Coronary artery (tissue), 2 donors: ENCODE data around the gene CDKL5.

Source experiments
- DNase-seq: peaks from one replicate; pipeline ENCODE4 v3.0.0-alpha.2; 2017; ENCODE audit warnings: low spot score
- H3K27ac ChIP-seq, 2 donors: fragments of 200-600 bp; sonication (generic); one replicate each; pipeline ENCODE4 v1.5.1; 2016 to 2019
- H3K4me3 ChIP-seq: fragments of 200-600 bp; sonication (generic); 2 replicates; pipeline ENCODE4 v1.5.1; 2016; ENCODE audit warnings: mild to moderate bottlenecking, moderate library complexity
- TF ChIP-seq, protein P1 (sequence below): fragments of 200-600 bp; sonication (generic); IDR thresholded peaks from one replicate; pipeline ENCODE4 v1.5.1; 2019; ENCODE audit warnings: antibody characterized with exemption

The CDKL5 gene

DNA sequence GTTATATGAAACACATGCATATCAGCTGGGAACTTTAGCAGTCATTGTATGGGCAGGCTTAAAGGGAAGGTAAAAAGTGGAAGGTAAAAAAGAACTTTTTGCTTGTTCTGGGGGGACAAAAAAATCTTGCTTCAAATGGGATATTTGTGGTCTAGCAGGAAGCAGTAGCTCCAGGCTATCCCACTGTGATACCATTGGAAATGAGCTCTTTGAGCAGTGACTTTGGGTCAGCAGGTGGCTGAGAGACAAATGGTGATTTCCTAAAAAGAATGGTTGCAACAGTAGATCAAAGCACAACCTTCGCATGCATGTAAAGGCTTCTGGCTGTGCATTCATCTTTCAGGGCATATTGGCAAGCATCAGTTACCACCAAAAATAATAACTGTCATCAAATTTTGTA, 140.3 kb downstream of the CDKL5 start:
- TF ChIP-seq, protein P1, sequence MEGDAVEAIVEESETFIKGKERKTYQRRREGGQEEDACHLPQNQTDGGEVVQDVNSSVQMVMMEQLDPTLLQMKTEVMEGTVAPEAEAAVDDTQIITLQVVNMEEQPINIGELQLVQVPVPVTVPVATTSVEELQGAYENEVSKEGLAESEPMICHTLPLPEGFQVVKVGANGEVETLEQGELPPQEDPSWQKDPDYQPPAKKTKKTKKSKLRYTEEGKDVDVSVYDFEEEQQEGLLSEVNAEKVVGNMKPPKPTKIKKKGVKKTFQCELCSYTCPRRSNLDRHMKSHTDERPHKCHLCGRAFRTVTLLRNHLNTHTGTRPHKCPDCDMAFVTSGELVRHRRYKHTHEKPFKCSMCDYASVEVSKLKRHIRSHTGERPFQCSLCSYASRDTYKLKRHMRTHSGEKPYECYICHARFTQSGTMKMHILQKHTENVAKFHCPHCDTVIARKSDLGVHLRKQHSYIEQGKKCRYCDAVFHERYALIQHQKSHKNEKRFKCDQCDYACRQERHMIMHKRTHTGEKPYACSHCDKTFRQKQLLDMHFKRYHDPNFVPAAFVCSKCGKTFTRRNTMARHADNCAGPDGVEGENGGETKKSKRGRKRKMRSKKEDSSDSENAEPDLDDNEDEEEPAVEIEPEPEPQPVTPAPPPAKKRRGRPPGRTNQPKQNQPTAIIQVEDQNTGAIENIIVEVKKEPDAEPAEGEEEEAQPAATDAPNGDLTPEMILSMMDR = no peak
- no peak overlapping the region for H3K27ac ChIP-seq
- no peak for DNase-seq
- no peak overlapping the region for H3K4me3 ChIP-seq

DNA sequence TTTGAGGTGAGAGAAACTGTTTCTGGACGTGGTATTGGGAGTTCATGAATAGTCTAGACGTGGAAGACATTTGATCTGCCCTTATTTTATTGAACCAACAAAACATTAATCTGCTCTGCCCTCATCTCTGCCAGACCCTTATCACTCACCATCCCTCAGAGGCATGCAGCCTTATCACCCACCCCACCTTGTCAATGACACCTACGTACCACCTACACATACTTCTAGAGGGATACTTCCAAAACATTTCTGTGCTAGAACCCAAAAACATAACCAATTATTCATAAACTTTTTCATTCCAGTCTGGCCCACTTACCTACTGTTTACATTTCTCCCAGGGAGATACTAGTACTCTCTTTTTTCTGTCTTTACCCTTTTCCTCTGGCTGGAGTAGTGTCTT, 141.3 kb downstream of the CDKL5 start:
- no peak overlapping the region for H3K4me3 ChIP-seq

DNA sequence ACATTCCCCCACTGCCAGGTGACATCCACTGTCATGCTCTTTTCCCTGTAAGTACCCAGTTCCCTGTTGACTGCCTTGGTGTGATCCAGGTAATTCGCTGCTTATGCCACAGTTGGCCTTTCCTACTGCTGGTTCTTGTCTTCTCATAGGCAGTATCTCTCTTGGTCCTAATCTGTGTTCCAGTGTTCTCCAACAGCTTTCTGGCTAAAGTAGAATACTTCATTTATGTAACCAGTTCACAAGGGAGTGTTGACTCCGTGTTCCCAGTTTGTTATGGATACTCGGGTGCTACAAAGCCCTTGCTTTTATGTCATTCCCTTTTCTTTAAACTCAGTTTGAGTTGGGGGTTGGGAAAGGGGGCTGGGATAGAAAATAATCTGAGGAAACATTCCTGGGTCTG, 148.1 kb downstream of the CDKL5 start:
- no peak for DNase-seq
- Histone ChIP-seq H3K27ac (no peak overlapping the region), H3K4me3 (no peak overlapping the region)
- TF ChIP-seq, protein P1 = no peak

More for the DNA sequence above, 141.3 kb downstream of the CDKL5 start:
- DNase-seq = no peak
- TF ChIP-seq, protein P1 = no peak
- no peak overlapping the region for H3K27ac ChIP-seq

DNA sequence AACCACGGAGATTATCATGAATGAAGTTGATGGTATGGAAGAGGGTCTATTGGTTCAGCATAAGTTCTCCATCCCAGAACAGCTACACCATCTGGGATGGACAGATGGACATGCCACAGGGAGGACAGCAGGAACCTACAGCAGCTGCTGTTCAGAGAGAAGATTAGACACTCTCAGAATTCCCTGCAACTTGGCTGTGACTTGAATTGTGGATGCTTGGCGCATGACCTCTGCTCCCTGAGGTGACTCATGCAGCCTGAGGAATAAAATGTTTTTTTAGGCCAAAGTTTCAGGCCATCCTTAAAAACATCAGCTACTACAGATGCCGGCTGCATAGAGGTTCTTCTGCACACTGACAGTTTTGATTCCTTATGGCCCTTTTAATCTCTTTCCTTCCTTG, 149.2 kb downstream of the CDKL5 start:
- no peak overlapping the region for H3K27ac ChIP-seq
- H3K4me3 ChIP-seq = no peak overlapping the region
- no peak for DNase-seq
- TF ChIP-seq, protein P1 = no peak

DNA sequence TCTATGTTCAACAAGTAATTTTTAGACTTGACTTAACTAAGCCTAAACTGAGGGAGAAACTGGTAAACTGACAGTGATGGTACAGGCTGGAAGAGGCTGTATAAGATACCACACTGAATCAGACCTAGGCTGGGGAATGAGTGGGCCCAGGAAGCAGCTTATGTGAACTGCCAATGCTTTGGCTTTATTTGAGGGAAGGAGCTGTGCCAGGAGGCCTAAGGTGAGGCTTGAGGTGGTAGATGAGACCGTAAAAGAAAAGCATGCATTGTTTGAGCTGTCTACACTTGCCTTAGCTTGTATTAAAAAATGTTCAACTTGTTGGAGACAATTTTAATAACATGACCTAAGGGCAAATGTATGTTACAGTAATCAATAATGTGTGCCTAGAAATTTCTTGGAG, 150.3 kb downstream of the CDKL5 start:
- TF ChIP-seq, protein P1 = no peak
- DNase-seq = no peak

DNA sequence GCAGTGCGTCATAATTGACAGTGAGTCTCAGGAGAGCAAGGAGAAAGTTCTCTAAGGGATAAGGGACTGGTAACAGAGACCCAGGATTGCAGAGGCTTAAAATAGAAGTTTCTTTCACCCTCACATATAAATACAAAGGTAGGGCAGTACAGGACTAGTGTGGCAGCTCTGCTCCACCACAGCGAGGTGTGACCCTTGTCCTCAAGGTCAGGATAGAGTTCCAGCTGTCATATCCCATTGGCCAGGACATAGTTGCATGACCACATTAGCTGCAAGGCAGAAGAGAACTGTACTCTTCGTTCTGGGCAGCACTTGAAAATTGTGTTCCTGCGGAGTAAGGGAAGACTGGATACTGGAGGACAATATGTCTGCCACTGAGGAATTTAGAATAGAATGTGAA, 152.0 kb downstream of the CDKL5 start:
- H3K27ac ChIP-seq = no peak overlapping the region
- TF ChIP-seq, protein P1 = no peak
- H3K4me3 ChIP-seq = no peak overlapping the region
- no peak for DNase-seq

More for the DNA sequence above, 150.3 kb downstream of the CDKL5 start:
- Histone ChIP-seq H3K4me3 (no peak overlapping the region), H3K27ac (no peak overlapping the region)

DNA sequence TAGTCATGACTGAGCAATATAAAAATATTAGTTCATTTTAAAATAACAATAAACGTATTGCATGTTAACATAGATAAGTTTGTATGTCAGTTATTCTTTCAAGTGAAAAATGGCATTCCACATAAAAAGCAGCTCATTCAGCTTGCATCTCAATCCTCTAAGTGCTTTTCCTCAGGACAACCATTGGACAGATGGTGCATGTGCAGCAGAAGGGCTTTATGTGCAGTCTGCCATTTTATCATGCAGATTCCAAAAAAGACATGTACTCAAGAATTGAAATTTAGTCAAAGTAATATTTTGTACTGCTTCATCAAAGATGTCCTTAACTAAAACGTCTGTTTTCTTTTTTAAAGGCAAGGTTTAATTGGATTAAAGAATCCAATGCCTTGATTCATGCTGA, 153.1 kb downstream of the CDKL5 start:
- no peak overlapping the region for H3K4me3 ChIP-seq
- no peak overlapping the region for H3K27ac ChIP-seq
- no peak for DNase-seq
- TF ChIP-seq, protein P1 = no peak
